Measurements from ENCODE around the gene NUP93. TPM values are rescaled to one million over a fixed set of nuclear protein-coding genes. Genes with fewer than 3 reads are reported as not detected.

NUP93 gene
- total and polyA plus RNA-seq, 2 experiments from 2014 or later: 139 to 187 TPM

DNA sequence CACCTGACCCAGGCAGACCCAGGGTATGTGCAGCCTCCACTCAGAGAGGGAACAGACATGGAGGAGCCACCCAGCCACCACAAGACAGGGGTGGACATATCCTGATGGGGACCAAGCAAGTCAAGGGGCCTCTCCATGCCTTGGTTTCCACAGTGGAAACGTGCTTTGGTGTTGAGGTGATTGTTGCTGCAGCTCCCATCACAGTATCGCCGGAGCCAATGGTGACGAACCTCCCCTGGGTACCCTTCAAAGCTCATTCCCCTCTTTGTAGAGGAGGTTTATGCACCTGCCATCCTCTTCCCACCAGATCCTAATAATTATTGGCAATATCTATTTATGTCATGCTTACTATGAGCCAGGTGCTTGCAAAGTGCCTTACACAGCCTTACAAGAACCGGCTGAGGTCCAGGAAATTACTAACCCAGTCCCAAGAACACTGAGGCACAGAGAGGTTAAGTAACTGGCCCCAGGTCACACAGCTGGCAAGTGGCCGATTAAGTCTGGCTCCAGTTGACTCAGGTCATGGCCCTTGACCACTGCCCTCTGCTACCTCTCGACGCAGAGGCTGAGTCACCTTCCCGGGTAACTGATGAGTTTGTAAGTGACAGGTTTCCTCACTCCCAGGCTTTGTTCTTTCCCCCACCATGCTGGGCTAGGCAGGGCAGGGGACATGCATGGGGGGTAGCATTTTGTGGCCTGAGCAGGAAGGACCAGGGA lies 155.7 kb downstream of the NUP93 start:
- no peaks in the 10 kb centered on the region for H3K9me2 ChIP-seq (ENCODE audit: insufficient read depth)
- H3K36me3 ChIP-seq (ENCODE audit: insufficient read depth): no peaks in the 10 kb centered on the region
- no peak overlapping the region for H3K27ac ChIP-seq (ENCODE audit: low read depth)
- H3K4me2 ChIP-seq: no peak overlapping the region
- no peaks in the 10 kb centered on the region for H3K27me3 ChIP-seq (ENCODE audit: insufficient read depth)
- DNase-seq (ENCODE audit: low spot score) (no peak), ATAC-seq (no peak)
- no peak overlapping the region for H2AFZ ChIP-seq
- no peaks in the 10 kb centered on the region for H3K4me1 ChIP-seq (ENCODE audit: insufficient read depth)
- no peaks in the 10 kb centered on the region for H4K20me1 ChIP-seq (replicated peaks; ENCODE audit: insufficient read depth)
- Mint-ChIP-seq H3K4me1 (no peaks in the 10 kb centered on the region), H3K36me3 (ENCODE audit: low read depth) (peaks cover 16% of the 10 kb centered on the region), H3K4me3 (no peak overlapping the region), H3K27me3 (ENCODE audit: insufficient read depth, low read depth, poor library complexity) (peaks cover 5% of the 10 kb centered on the region), H3K9me3 (peaks cover 37% of the 10 kb centered on the region), H3K27ac (no peak overlapping the region)
- TF ChIP-seq POLR2AphosphoS5 (IDR thresholded peaks at IDR 0.05; ENCODE audit: low read depth): no peak
- TF ChIP-seq ZNF331 (CRISPR knock-in tag; IDR thresholded peaks at IDR 0.05; ENCODE audit: low read depth): no peak
- no peak for TF ChIP-seq EZH2phosphoT487 (IDR thresholded peaks at IDR 0.05; ENCODE audit: unreplicated experiment)
- TF ChIP-seq, protein P1, sequence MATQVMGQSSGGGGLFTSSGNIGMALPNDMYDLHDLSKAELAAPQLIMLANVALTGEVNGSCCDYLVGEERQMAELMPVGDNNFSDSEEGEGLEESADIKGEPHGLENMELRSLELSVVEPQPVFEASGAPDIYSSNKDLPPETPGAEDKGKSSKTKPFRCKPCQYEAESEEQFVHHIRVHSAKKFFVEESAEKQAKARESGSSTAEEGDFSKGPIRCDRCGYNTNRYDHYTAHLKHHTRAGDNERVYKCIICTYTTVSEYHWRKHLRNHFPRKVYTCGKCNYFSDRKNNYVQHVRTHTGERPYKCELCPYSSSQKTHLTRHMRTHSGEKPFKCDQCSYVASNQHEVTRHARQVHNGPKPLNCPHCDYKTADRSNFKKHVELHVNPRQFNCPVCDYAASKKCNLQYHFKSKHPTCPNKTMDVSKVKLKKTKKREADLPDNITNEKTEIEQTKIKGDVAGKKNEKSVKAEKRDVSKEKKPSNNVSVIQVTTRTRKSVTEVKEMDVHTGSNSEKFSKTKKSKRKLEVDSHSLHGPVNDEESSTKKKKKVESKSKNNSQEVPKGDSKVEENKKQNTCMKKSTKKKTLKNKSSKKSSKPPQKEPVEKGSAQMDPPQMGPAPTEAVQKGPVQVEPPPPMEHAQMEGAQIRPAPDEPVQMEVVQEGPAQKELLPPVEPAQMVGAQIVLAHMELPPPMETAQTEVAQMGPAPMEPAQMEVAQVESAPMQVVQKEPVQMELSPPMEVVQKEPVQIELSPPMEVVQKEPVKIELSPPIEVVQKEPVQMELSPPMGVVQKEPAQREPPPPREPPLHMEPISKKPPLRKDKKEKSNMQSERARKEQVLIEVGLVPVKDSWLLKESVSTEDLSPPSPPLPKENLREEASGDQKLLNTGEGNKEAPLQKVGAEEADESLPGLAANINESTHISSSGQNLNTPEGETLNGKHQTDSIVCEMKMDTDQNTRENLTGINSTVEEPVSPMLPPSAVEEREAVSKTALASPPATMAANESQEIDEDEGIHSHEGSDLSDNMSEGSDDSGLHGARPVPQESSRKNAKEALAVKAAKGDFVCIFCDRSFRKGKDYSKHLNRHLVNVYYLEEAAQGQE (IDR thresholded peaks at IDR 0.05; ENCODE audit: unreplicated experiment): no peak
- no peak for TF ChIP-seq STAT1 (IDR thresholded peaks at IDR 0.05; ENCODE audit: unreplicated experiment)
- TF ChIP-seq, protein P2, sequence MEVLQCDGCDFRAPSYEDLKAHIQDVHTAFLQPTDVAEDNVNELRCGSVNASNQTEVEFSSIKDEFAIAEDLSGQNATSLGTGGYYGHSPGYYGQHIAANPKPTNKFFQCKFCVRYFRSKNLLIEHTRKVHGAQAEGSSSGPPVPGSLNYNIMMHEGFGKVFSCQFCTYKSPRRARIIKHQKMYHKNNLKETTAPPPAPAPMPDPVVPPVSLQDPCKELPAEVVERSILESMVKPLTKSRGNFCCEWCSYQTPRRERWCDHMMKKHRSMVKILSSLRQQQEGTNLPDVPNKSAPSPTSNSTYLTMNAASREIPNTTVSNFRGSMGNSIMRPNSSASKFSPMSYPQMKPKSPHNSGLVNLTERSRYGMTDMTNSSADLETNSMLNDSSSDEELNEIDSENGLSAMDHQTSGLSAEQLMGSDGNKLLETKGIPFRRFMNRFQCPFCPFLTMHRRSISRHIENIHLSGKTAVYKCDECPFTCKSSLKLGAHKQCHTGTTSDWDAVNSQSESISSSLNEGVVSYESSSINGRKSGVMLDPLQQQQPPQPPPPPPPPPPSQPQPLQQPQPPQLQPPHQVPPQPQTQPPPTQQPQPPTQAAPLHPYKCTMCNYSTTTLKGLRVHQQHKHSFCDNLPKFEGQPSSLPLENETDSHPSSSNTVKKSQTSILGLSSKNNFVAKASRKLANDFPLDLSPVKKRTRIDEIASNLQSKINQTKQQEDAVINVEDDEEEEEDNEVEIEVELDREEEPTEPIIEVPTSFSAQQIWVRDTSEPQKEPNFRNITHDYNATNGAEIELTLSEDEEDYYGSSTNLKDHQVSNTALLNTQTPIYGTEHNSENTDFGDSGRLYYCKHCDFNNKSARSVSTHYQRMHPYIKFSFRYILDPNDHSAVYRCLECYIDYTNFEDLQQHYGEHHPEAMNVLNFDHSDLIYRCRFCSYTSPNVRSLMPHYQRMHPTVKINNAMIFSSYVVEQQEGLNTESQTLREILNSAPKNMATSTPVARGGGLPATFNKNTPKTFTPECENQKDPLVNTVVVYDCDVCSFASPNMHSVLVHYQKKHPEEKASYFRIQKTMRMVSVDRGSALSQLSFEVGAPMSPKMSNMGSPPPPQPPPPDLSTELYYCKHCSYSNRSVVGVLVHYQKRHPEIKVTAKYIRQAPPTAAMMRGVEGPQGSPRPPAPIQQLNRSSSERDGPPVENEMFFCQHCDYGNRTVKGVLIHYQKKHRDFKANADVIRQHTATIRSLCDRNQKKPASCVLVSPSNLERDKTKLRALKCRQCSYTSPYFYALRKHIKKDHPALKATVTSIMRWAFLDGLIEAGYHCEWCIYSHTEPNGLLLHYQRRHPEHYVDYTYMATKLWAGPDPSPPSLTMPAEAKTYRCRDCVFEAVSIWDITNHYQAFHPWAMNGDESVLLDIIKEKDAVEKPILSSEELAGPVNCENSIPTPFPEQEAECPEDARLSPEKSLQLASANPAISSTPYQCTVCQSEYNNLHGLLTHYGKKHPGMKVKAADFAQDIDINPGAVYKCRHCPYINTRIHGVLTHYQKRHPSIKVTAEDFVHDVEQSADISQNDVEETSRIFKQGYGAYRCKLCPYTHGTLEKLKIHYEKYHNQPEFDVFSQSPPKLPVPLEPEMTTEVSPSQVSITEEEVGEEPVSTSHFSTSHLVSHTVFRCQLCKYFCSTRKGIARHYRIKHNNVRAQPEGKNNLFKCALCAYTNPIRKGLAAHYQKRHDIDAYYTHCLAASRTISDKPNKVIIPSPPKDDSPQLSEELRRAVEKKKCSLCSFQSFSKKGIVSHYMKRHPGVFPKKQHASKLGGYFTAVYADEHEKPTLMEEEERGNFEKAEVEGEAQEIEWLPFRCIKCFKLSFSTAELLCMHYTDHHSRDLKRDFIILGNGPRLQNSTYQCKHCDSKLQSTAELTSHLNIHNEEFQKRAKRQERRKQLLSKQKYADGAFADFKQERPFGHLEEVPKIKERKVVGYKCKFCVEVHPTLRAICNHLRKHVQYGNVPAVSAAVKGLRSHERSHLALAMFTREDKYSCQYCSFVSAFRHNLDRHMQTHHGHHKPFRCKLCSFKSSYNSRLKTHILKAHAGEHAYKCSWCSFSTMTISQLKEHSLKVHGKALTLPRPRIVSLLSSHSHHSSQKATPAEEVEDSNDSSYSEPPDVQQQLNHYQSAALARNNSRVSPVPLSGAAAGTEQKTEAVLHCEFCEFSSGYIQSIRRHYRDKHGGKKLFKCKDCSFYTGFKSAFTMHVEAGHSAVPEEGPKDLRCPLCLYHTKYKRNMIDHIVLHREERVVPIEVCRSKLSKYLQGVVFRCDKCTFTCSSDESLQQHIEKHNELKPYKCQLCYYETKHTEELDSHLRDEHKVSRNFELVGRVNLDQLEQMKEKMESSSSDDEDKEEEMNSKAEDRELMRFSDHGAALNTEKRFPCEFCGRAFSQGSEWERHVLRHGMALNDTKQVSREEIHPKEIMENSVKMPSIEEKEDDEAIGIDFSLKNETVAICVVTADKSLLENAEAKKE (CRISPR knock-in tag; IDR thresholded peaks at IDR 0.05): no peak
- TF ChIP-seq JUNB (IDR thresholded peaks at IDR 0.05; ENCODE audit: unreplicated experiment): no peak
- TF ChIP-seq CREB1 (CRISPR knock-in tag; IDR thresholded peaks at IDR 0.05; ENCODE audit: low read depth): no peak
- TF ChIP-seq ZNF114 (CRISPR knock-in tag; IDR thresholded peaks at IDR 0.05): no peak
- TF ChIP-seq, protein P3, sequence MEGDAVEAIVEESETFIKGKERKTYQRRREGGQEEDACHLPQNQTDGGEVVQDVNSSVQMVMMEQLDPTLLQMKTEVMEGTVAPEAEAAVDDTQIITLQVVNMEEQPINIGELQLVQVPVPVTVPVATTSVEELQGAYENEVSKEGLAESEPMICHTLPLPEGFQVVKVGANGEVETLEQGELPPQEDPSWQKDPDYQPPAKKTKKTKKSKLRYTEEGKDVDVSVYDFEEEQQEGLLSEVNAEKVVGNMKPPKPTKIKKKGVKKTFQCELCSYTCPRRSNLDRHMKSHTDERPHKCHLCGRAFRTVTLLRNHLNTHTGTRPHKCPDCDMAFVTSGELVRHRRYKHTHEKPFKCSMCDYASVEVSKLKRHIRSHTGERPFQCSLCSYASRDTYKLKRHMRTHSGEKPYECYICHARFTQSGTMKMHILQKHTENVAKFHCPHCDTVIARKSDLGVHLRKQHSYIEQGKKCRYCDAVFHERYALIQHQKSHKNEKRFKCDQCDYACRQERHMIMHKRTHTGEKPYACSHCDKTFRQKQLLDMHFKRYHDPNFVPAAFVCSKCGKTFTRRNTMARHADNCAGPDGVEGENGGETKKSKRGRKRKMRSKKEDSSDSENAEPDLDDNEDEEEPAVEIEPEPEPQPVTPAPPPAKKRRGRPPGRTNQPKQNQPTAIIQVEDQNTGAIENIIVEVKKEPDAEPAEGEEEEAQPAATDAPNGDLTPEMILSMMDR (conservative IDR thresholded peaks at IDR 0.05; ENCODE audit: low read depth in 2 of 2): no peak
- TF ChIP-seq, protein P4, sequence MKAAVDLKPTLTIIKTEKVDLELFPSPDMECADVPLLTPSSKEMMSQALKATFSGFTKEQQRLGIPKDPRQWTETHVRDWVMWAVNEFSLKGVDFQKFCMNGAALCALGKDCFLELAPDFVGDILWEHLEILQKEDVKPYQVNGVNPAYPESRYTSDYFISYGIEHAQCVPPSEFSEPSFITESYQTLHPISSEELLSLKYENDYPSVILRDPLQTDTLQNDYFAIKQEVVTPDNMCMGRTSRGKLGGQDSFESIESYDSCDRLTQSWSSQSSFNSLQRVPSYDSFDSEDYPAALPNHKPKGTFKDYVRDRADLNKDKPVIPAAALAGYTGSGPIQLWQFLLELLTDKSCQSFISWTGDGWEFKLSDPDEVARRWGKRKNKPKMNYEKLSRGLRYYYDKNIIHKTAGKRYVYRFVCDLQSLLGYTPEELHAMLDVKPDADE (IDR thresholded peaks at IDR 0.05): no peak
- TF ChIP-seq NANOG (IDR thresholded peaks at IDR 0.05; ENCODE audit: borderline replicate concordance): no peak
- no peak for TF ChIP-seq EZH2 (IDR thresholded peaks at IDR 0.05; ENCODE audit: low read depth, unreplicated experiment)
- no peaks in the 10 kb centered on the region for H3F3A ChIP-seq (replicated peaks; ENCODE audit: low read depth)
- no peaks in the 10 kb centered on the region for H3K79me2 ChIP-seq (replicated peaks; ENCODE audit: insufficient read depth)
- H3K4me3 ChIP-seq: no peak overlapping the region

All from GM23338 (cell line).